ENCODE data around the gene NEDD4L.
A peak's percentile ranks its signal among the peaks of the same experiment; 100 is the strongest.

Gene NEDD4L

DNA sequence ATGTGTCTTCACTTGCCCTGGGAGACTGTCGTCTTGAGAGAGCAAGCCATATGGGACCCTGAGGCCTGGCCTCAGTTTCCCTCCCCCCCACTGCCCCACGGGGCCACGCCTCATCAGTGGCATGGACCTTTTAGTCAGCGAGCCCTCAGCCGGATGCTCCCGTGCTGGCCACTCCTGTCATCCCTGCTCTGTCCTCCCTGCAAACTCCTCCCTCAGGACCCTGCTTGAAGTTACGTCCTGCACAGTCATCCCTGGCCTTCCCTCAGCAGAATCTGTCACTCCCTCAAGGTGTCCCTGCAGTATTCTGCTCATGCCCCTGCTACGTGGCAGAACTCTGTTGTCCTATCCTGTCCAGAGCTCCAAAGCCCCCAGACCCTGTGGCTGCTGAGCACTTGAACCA lies 265.1 kb downstream of the NEDD4L start:
- Mint-ChIP-seq H3K27ac (no peak overlapping the region), H3K9me3 (peaks cover 7% of the 10 kb centered on the region), H3K36me3 (no peaks in the 10 kb centered on the region), H3K4me1 (peaks cover 34% of the 10 kb centered on the region), H3K4me3 (no peak overlapping the region), H3K27me3 (peaks cover 24% of the 10 kb centered on the region)
- CTCF ChIA-PET, result no interaction called here
- DNase-seq, result no peak

DNA sequence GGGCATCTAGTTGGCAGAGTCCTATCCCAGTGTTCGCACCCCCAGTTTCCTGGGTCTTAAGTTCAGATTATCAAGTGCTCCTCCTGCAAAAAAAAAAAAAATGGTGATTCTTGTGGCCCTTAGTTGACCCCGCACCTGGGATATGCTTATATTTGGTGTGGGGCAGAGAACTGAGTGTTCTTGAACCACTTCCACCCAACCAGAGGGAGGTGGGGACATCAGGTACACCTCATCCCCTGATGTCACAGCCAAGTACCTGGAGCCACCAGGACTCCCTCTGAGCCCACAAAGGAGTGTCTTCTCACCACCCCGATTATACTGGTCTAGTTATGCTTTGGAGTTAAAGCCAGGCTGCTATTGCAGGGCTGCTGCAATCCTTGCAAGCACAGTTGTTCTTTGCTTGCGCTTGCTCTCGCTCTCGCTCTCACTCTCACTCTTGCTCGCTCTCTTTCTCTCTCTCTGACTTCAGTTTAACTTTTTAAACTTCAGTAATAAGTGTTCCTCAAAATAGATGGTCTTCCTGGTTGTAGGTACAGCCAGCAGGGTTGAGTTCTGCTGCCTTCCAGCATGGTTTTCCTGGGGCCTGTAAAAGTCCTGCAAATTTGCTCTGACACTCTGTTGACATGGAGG lies 265.7 kb downstream of the NEDD4L start:
- peaks cover 34% of the 10 kb centered on the region for H3K4me1 Mint-ChIP-seq
- peaks cover 22% of the 10 kb centered on the region for H3K27me3 Mint-ChIP-seq
- CTCF ChIA-PET, result no interaction called here
- no peak for DNase-seq
- peaks cover 7% of the 10 kb centered on the region for H3K9me3 Mint-ChIP-seq
- peak overlapping the region; percentile 53 for H3K27ac Mint-ChIP-seq
- H3K36me3 Mint-ChIP-seq, result no peaks in the 10 kb centered on the region
- no peak overlapping the region for H3K4me3 Mint-ChIP-seq

DNA sequence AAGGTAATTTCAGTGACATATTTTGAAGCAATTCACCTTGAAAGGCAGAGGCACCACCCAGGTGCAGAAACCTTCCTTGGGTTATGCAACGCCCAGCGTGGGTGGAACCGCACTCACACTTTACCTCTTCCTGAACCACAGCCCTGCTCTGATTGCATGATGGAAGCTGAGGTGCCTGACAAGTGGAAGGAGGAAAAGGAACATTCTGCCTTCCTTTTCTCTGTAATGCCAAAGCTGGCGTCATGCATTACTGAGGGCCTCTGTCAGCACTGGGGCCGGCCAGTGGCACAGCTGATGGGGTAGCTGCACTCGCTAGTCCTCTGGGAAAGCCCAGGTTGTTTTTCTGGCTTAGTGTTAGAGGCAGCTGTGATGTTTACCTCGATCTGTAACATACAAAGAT lies 266.5 kb downstream of the NEDD4L start:
- Mint-ChIP-seq H3K27ac (peak overlapping the region; percentile 53), H3K4me3 (no peak overlapping the region), H3K9me3 (peaks cover 7% of the 10 kb centered on the region), H3K36me3 (no peaks in the 10 kb centered on the region), H3K4me1 (peaks cover 35% of the 10 kb centered on the region), H3K27me3 (peaks cover 22% of the 10 kb centered on the region)
- peak; percentile 48 for DNase-seq
- CTCF ChIA-PET, result no interaction called here

DNA sequence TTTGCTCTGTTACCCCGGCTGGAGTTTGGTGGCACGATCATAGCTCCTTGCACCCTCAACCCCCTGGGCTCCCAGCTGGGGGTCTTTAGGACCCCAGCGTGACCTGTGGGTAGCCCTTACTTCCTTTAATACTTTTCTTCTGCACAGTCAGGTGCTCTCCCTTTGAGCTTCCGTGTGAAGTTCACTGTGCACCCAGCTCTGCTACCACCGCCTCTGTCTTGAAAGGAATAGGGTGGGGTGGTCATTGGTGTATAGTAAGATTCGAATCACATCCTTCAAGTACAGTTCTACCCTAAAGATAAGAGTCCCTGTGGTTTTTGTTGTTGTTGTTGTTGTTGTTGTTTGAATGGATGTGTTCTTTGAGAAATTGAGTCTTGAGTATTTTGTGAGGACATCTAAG lies 267.4 kb downstream of the NEDD4L start:
- Mint-ChIP-seq H3K4me3 (no peak overlapping the region), H3K27me3 (peaks cover 21% of the 10 kb centered on the region)
- no peak for DNase-seq

DNA sequence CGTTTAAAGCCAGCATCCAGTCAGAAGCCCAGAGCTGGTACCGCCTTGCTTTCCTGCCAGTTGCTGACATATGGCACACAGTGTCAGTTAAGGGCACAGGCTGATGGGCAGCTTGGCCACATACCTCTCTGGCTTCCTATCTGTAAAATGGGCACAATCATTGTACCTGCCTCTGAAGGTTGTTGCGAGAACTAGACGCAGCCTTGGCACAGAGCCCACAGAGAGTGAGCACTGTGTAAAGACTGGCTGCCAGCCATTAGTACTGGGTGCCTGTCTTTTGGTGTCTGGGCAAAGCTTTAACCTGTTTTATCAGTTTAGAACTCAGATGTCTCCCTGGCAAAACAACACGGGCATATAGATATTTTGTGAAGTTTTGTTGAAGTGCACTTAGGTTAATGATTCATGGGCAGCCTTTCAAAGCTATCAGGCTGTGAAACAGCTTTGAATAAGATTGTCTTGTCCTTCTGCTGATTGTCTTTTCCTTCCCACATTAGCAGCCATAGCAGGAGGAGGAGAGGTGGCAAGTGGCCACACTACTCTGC lies 269.5 kb downstream of the NEDD4L start:
- DNase-seq, result no peak
- Mint-ChIP-seq H3K4me3 (no peak overlapping the region), H3K27me3 (peaks cover 11% of the 10 kb centered on the region), H3K27ac (no peak overlapping the region), H3K36me3 (no peaks in the 10 kb centered on the region), H3K4me1 (peaks cover 62% of the 10 kb centered on the region), H3K9me3 (no peaks in the 10 kb centered on the region)
- CTCF ChIA-PET, result no interaction called here

More for the DNA sequence above, 267.4 kb downstream of the NEDD4L start:
- Mint-ChIP-seq H3K9me3 (no peaks in the 10 kb centered on the region), H3K36me3 (no peaks in the 10 kb centered on the region), H3K27ac (peak overlapping the region; percentile 25), H3K4me1 (peaks cover 42% of the 10 kb centered on the region)
- CTCF ChIA-PET, result no interaction called here

DNA sequence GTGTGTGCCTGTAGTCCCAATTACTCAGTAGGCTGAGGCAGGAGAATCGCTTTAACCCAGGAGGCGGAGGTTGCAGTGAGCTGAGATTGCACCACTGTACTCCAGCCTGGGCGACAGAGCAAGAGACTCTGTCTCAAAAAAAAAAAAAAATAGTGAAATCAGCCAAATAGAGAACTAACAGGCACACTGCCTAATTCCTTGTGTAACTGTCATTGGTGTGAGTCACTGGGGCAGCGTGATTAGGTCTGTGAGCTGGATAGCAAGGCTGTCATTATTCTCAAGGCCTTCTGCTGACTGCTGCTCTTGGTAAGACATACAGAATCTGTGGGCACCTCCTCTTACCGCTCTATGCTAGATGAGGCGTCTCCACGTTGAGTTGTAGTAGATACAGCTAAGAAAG lies 270.3 kb downstream of the NEDD4L start:
- Mint-ChIP-seq H3K27ac (no peak overlapping the region), H3K27me3 (peaks cover 4% of the 10 kb centered on the region)
- CTCF ChIA-PET, result no interaction called here

DNA sequence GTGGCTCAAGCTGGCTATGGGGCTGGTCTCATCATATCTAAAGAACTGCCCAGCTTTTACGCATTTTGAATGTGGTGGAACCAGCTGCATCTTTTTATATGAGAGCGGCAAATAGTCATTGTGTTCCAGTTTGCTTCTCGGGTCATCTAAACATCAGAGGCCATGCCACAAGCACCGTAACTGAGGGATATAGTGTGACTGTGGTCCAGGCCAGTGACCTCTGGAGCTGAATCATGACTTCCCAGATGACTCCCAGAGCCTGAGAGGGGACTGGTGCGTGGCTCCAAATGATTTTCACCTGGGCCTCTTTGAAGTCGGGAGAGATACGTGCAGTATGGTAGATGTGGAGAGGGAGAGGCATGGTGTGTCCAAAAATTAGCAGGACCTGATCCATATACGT lies 271.0 kb downstream of the NEDD4L start:
- Mint-ChIP-seq H3K4me3 (no peak overlapping the region), H3K27ac (no peak overlapping the region), H3K4me1 (peaks cover 50% of the 10 kb centered on the region), H3K36me3 (no peaks in the 10 kb centered on the region), H3K27me3 (peaks cover 3% of the 10 kb centered on the region), H3K9me3 (no peaks in the 10 kb centered on the region)
- CTCF ChIA-PET, result no interaction called here
- DNase-seq, result no peak

More for the DNA sequence above, 270.3 kb downstream of the NEDD4L start:
- no peak for DNase-seq
- H3K4me3 Mint-ChIP-seq, result no peak overlapping the region
- peaks cover 57% of the 10 kb centered on the region for H3K4me1 Mint-ChIP-seq
- H3K36me3 Mint-ChIP-seq, result no peaks in the 10 kb centered on the region
- no peaks in the 10 kb centered on the region for H3K9me3 Mint-ChIP-seq

DNA sequence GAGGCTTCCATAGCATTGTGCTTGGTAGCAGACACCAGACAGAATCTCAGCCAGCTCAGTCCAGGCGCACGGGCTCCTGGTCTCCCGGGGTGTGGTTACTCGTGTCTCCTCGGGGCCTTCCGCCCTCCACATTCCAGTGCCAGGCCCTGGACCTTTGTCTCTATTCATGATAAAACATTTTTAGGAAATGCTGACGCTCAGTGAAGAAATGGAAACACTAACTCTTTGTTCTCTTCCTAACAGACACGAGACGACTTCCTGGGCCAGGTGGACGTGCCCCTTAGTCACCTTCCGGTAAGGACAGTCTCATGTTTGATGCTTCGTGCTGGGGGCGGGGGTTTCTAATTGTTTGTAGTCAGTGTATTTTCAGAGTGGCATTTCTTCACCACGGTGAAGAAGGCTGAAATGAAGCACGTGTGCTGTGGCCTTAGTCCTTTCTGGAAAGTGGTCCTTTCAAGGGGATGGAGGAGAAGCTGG lies 271.8 kb downstream of the NEDD4L start:
- CTCF ChIA-PET, result no interaction called here
- H3K27me3 Mint-ChIP-seq, result peaks cover 3% of the 10 kb centered on the region
- H3K4me3 Mint-ChIP-seq, result no peak overlapping the region
- peak; percentile 24 for DNase-seq
- no peaks in the 10 kb centered on the region for H3K9me3 Mint-ChIP-seq
- H3K4me1 Mint-ChIP-seq, result peaks cover 42% of the 10 kb centered on the region
- no peaks in the 10 kb centered on the region for H3K36me3 Mint-ChIP-seq
- peak overlapping the region; percentile 56 for H3K27ac Mint-ChIP-seq

DNA sequence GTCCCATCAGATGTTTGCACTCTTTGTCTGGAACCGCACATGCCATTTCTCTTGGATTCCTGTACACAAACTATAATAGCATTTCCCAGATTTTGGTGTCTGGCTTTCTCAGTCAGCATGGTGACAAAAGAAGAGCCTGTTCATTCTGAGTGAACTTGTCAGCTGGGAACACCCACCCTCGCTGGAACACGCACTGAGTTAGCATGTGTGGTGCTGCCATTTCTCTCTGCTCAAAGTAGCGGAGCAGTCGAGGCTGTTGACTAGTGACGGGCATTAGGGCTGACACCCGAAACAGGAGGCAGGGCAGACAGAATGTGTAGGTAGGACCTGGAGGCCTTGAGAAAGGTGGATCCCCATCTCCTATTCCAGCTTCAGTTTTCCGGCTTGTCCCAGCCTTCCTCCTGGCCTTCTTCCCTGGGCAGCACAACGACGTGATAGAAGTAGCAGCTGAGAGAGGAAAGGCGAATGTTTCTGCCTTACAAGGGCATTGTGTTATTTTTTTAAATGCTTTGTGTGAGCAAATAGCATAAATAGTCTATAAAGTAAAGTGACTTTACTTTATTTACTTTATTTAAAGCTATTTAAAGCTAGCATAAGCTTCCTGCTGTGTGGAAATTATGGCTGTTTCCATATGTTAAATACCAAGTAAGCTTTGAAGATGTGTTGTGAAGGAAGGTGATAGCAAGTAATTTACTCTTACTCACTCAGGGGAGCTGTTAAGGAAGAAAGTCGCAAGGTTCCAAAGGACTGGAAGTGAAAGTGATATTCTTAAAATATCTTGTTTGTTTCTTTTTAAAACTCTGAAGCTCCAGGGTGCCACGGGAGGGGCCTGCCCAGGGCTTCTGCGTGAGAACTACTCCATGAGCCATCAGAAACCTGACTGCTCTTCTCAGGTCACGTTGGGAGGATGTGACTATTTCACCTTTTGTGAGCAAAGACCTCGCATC lies 272.6 kb downstream of the NEDD4L start:
- H3K27ac Mint-ChIP-seq, result peak overlapping the region; percentile 43
- H3K36me3 Mint-ChIP-seq, result no peaks in the 10 kb centered on the region
- CTCF ChIA-PET, result interaction anchor here (1.0 kb wide), 1 partner anchor 125 kb away, joined by 3 read pairs; no protein-coding TSS in a partner anchor
- DNase-seq, result peak; percentile 63
- peaks cover 3% of the 10 kb centered on the region for H3K27me3 Mint-ChIP-seq
- no peak overlapping the region for H3K4me3 Mint-ChIP-seq
- H3K4me1 Mint-ChIP-seq, result peaks cover 42% of the 10 kb centered on the region
- H3K9me3 Mint-ChIP-seq, result no peaks in the 10 kb centered on the region

DNA sequence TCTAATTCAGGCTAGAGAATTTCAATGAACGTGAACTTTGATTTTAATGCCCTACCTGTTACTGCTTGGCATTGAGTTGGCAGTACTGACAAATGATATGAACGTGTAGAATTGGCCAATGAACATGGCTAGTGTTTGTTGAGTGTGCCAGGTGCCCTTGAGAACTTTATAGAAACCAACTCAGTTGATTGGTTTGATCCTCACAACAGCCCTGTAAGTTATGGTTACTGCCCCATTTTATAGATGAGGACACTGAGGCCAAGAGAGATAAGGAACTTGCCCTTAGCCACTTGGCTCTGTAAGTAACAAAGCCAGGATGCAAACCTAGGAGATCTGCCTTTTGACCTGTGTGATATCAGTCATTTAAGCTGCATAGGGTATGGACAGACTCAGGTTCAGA lies 275.7 kb downstream of the NEDD4L start:
- no peak for DNase-seq
- CTCF ChIA-PET, result no interaction called here
- Mint-ChIP-seq H3K4me1 (peaks cover 41% of the 10 kb centered on the region), H3K36me3 (no peaks in the 10 kb centered on the region), H3K27me3 (no peaks in the 10 kb centered on the region), H3K9me3 (no peaks in the 10 kb centered on the region), H3K27ac (no peak overlapping the region), H3K4me3 (no peak overlapping the region)

DNA sequence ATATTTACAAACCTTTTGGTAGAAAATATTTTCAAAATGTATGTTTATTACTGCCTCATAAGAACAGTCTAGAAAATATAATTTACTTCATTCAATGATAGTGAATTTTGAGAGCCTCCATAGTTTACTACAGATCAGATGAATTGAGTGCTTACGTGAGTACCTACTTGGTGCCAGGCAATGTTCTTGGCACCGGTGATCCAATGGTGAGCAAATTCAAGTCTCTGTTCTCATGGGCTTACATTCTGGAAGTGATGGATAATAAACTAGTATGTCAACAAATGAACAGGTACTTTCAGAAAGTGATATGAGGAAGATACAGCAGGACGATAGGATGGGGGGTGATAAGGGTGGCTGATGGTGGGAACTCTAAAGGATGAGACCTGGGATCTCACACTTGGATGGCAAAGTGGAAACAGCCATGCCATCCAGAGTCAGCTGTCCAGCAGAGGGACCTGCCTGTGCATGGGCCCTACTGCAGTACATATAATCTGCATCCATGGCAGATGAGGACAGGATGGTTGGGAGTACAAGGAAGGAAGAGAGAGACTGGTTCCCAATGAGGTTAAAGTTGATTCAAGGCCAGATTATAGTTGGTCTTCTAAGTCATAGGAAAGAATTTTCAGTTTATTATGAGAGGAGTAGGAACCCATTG lies 277.0 kb downstream of the NEDD4L start:
- DNase-seq, result no peak
- peaks cover 36% of the 10 kb centered on the region for H3K4me1 Mint-ChIP-seq
- H3K36me3 Mint-ChIP-seq, result no peaks in the 10 kb centered on the region
- H3K4me3 Mint-ChIP-seq, result no peak overlapping the region
- CTCF ChIA-PET, result interaction anchor here (0.8 to 0.9 kb wide), 2 partner anchors 12 to 142 kb away, joined by 5 read pairs; no protein-coding TSS in a partner anchor
- no peaks in the 10 kb centered on the region for H3K27me3 Mint-ChIP-seq
- no peaks in the 10 kb centered on the region for H3K9me3 Mint-ChIP-seq
- no peak overlapping the region for H3K27ac Mint-ChIP-seq

DNA sequence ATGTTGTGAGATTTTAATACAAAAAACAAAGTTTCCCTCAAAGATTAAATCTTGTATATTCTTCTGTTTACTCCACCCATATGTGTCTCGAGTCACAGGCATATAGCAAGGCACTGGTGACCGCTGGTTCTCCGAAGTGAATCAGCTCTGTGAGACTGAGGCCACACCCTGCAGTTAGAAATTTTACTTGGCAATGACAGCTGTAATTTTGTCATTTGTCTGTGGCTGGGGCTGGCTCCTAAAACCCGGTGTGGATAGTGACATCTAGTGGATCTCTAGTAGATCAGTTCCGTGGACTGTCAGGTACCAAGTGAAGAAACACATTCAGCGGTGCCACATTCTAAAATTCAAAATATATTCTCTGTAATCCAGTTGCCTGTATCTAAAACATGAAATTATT lies 278.0 kb downstream of the NEDD4L start:
- Mint-ChIP-seq H3K27ac (peak overlapping the region; percentile 53), H3K4me3 (no peak overlapping the region), H3K4me1 (peaks cover 27% of the 10 kb centered on the region)

DNA sequence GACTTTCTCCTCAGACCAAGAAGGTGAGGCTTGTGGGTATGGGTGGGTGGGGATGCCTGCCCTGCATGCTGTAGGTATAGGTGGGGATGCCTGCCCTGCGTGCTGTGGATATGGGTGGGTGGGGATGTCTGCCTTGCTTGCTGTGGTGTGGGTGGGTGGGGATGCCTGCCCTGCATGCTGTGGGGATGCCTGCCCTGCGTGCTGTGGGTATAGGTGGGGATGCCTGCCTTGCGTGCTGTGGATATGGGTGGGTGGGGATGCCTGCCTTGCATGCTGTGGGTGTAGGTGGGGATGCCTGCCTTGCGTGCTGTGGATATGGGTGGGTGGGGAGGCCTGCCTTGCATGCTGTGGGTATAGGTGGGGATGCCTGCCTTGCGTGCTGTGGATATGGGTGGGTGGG lies 278.4 kb downstream of the NEDD4L start:
- peaks cover 23% of the 10 kb centered on the region for H3K4me1 Mint-ChIP-seq

More for the DNA sequence above, 278.0 kb downstream of the NEDD4L start:
- DNase-seq, result peak; percentile 72
- Mint-ChIP-seq H3K9me3 (no peaks in the 10 kb centered on the region), H3K36me3 (no peaks in the 10 kb centered on the region), H3K27me3 (no peaks in the 10 kb centered on the region)
- CTCF ChIA-PET, result interaction anchor here (0.7 to 1.0 kb wide), 11 partner anchors 9 to 442 kb away, joined by 3 to 5 read pairs (median 3); partner anchors contain the start of gene NEDD4L

More for the DNA sequence above, 278.4 kb downstream of the NEDD4L start:
- H3K4me3 Mint-ChIP-seq, result no peak overlapping the region
- no peak overlapping the region for H3K27ac Mint-ChIP-seq
- H3K27me3 Mint-ChIP-seq, result no peaks in the 10 kb centered on the region
- CTCF ChIA-PET, result interaction anchor here (0.8 to 1.0 kb wide), 6 partner anchors 8 to 442 kb away, joined by 3 to 4 read pairs (median 3); partner anchors contain the start of gene NEDD4L
- H3K9me3 Mint-ChIP-seq, result no peaks in the 10 kb centered on the region
- no peaks in the 10 kb centered on the region for H3K36me3 Mint-ChIP-seq
- no peak for DNase-seq

Data from activated naive CD4-positive, alpha-beta T cell treated with anti-CD3 and anti-CD28 coated beads, Interleukin-2, amount 10 ng/mL, durations not matched to agents 7 days and 5 days (primary cell).